NCI-H82 treated with DMSO at 0.1 percent for 48 hours (cell line): ENCODE data around the gene EDEM1.

Source experiments
- DNase-seq: peaks from one replicate; lab custom pipeline; 2025; ENCODE audit not compliant: unreplicated experiment; lab: John Stamatoyannopoulos, UW

EDEM1 gene

GRCh38 chr3:5264896-5265770, 77.6 kb downstream of the EDEM1 start:
- DNase-seq = no peak

GRCh38 chr3:5267252-5267651, 79.7 kb downstream of the EDEM1 start:
- no peak for DNase-seq

GRCh38 chr3:5267889-5268288, 80.4 kb downstream of the EDEM1 start:
- DNase-seq = no peak
